GM21360 (cell line): ENCODE measurements around the gene GPR137B.
"Not testable (repeated sequence)": the region's sequence is repeated elsewhere in the genome, so short reads cannot be mapped to it uniquely, and the experiment has no call there.

ENCODE experiments used
- ATAC-seq: cut with Tn5 transposase; IDR thresholded peaks from one replicate; pipeline ENCODE4 v1.9.1; 2021; ENCODE audit warnings: mild to moderate bottlenecking, moderate library complexity; ENCODE audit not compliant: unreplicated experiment

The GPR137B gene

GRCh38 chr1:236160540-236161127, 18.3 kb downstream of the GPR137B start:
- ATAC-seq: no peak

GRCh38 chr1:236161230-236161629, 18.9 kb downstream of the GPR137B start:
- no peak for ATAC-seq

DNA sequence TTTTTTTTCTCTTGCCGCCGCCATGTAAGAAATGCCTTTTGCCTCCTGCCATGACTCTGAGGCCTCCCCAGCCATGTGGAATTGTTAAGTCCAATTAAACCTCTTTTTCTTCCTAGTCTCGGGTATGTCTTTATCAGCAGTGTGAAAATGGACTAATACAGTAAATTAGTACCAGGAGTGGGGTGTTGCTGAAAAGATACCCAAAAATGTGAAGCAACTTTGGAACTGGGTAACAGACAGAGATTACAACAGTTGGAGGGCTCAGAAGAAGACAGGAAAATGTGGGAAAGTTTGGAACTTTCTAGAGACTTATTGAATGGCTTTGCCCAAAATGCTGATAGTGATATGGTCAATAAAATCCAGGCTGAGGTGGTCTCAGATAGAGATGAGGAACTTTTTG, 19.4 kb downstream of the GPR137B start:
- not testable (repeated sequence) for ATAC-seq

GRCh38 chr1:236163463-236164153, 21.3 kb downstream of the GPR137B start:
- no peak for ATAC-seq

DNA sequence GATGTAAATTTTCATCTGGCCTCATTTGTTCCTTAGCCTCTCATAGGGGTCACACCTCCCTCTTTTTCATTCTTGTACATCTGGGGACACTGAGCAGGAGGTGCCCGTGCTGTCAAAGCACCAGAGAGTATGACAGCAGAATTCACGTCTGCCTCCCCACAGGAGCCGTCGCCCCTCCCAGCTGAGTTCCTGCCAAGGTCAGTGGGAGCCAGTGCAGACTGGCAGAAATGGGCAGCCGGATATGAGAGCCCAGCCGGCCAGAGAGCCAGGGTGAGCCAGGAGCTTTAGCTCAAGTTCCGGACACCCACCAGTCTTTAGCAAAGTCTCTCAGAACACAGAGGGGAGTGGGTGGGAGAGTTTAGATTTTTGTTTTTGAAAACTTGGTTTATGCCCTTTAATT, 21.9 kb downstream of the GPR137B start:
- no peak for ATAC-seq

GRCh38 chr1:236165238-236165981, 23.1 kb downstream of the GPR137B start:
- no peak for ATAC-seq

GRCh38 chr1:236166041-236166440, 23.7 kb downstream of the GPR137B start:
- no peak for ATAC-seq

- no peak for ATAC-seq
Observed at GRCh38 chr1:236167154-236167553, 24.8 kb downstream of the GPR137B start.

DNA sequence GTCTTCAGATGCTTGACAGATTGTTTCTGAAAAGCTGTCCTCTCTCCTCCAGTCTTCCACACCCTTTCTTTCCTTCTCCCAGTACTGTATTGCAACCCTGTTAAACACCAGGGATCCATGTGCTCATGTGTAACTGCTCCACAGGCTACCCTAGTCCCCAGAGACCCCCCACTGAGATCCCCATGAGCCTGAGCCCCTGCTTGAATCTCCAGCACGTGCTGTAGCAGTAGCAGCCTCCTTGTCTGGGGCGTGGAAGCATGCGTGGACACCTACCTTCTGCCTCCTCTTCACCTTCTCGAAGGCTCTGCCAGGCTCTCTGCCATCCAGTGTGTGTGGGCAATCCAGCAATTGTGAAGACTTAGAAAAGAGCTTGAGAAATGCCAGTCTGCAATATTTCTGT, 25.2 kb downstream of the GPR137B start:
- no peak for ATAC-seq

DNA sequence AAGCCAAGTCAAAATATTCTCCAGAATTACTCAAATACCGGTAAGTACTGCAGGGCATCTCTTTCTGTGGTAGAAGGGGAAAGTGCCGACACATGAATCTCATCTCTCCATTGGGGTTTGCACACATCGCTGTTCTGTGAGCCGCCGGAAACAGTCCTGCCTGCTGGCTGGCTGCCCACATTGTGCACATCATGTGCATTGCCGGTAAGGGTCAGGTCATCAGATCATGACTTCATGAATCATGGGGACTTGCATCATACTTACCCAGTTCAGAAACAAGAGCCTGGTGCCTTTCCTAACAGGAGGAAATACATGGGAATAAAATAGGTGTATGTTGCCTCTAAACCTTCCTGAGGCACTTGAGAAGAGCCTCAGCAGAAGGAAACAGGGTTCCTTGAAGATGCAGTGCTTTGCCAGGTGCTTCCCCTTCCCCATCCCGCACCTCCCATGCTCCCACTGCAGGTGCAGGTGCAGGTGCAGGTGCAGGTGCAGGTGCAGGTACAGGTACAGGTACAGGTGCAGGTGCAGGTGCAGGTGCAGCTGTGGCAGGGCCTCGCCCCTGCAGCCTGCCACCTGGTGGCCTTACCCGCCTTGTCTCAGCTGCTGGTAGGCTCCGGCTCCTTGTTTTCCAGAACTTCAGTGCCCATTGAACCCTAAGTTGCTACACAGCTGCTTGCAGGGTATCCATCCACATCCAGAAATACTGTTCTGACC, 26.5 kb downstream of the GPR137B start:
- ATAC-seq: no peak

- no peak for ATAC-seq
Observed at GRCh38 chr1:236172041-236172579, 29.8 kb downstream of the GPR137B start.

DNA sequence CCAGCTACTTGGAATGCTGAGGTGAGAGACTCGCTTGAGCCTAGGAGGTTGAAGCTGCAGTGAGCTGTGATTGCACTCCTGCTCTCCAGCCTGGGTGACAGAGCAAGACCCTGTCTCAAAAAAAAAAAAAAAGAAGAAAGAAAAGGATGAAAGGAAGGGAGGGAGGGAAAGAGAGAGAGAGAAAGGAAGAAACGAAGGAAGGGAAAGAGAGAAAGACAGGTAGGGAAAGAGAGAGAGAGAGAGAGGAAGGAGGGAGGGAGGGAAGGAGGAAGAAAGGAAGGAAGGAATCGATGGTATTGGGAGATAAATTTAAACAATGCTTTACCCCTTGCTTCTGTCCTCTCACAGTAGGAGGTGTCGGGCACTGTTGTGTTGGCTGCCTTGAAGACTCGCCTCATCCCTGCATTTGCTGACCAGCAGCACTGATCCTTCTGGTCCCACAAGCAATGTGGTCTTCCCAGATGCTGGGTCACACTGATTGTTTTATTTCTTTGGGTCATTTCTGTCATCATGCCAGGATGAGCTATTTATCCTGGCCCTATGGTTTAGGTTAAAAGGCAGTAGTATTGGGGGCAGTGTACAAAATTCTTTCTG, 30.9 kb downstream of the GPR137B start:
- ATAC-seq: no peak

DNA sequence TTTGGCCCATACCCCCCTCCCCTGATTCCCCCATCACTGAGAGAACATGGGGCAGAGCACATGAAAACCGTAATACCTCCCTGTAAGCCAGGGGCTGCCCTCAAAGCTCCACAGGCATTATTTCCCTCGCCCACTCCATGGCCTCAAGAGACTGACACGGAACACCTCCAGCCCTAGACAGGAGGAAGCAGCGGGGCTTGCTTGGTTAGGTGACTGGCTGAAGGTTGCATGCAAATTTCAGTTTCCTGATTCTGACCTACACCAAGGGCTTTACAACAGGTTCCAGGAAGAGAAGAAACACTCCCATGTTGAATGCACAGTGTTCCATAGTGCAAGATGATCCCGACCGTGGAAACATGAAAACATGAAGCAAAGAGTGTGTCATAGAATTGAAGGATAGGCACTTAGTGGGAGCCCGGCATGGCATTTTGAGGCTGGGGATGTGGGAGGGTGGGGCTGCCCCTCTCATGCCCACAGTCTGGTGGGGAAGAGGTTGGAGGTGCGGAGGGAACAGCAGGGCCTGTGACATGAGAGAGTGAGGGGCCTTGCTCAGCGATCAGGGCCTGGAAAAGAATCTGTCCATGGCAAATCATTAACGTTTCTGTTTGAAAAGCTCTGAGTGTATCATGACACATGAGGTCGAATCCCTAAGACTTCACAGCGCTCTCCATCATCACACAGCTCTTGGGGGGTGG, 33.5 kb downstream of the GPR137B start:
- ATAC-seq: no peak

- no peak for ATAC-seq
Observed at GRCh38 chr1:236176337-236177336, 34.3 kb downstream of the GPR137B start.

- ATAC-seq: no peak
Observed at GRCh38 chr1:236179634-236180033, 37.3 kb downstream of the GPR137B start.

GRCh38 chr1:236181059-236181458, 38.7 kb downstream of the GPR137B start:
- ATAC-seq: no peak

DNA sequence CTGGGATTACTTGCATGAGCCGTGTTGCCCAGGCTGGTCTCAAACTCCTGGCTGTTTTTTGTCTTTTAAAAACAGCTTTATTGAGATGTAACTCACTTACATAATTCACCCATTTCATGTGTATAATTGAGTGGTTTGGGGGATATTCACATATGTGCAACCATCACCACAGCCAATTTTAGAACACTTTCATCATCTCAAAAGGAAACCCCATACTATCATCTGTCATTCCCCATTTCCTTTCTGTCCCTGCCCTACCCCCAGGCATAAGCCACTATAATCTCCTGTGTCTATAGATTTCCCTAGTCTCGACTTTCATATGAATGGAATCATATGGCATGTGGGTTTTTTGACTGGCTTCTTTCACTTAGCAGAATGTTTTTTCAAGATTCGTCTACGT, 43.3 kb downstream of the GPR137B start:
- no peak for ATAC-seq

DNA sequence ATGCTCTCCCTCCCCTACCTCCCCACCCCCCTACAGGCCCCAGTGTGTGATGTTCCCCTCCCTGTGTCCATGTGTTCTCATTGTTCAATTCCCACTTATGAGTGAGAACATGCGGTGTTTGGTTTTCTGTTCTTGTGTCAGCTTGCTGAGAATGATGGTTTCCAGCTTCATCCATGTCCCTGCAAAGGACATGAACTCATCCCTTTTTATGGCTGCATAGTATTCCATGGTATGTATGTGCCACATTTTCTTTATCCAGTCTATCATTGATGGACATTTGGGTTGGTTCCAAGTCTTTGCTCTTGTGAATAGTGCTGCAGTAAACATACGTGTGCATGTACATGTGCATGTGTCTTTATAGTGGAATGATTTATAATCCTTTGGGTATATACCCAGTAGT, 44.1 kb downstream of the GPR137B start:
- ATAC-seq: not testable (repeated sequence)

- not testable (repeated sequence) for ATAC-seq
Observed at GRCh38 chr1:236188084-236188483, 45.7 kb downstream of the GPR137B start.
